ENCODE measurements around the gene SLC25A18. TPM values are rescaled to one million over a fixed set of nuclear protein-coding genes. Genes with fewer than 3 reads are reported as not detected.
A peak's percentile ranks its signal among the peaks of the same experiment; 100 is the strongest.

SLC25A18 gene
- total RNA-seq, 1 donor from 2014 or later: 2.2 TPM

- peaks cover 6% of the 10 kb centered on the region for H3K27me3 Mint-ChIP-seq (ENCODE audit: unreplicated experiment)
- H3K27ac Mint-ChIP-seq (ENCODE audit: unreplicated experiment): no peak overlapping the region
- no peak for DNase-seq (ENCODE audit: low spot score)
- no peaks in the 10 kb centered on the region for H3K9me3 Mint-ChIP-seq (ENCODE audit: unreplicated experiment)
- H3K4me1 Mint-ChIP-seq (ENCODE audit: unreplicated experiment): no peaks in the 10 kb centered on the region
- H3K4me3 Mint-ChIP-seq (ENCODE audit: unreplicated experiment): no peak overlapping the region
- peaks cover 27% of the 10 kb centered on the region for H3K36me3 Mint-ChIP-seq (ENCODE audit: low read depth, unreplicated experiment)
- TF ChIP-seq CTCF (IDR thresholded peaks at IDR 0.05; ENCODE audit: unreplicated experiment): no peak
Measured at GRCh38 chr22:17588606-17589005, 25.3 kb downstream of the SLC25A18 start.

GRCh38 chr22:17589810-17590375 is 26.6 kb downstream of the SLC25A18 start:
- Mint-ChIP-seq H3K27me3 (ENCODE audit: unreplicated experiment) (peaks cover 3% of the 10 kb centered on the region), H3K4me3 (ENCODE audit: unreplicated experiment) (no peak overlapping the region), H3K9me3 (ENCODE audit: unreplicated experiment) (no peaks in the 10 kb centered on the region), H3K27ac (ENCODE audit: unreplicated experiment) (no peak overlapping the region), H3K36me3 (ENCODE audit: low read depth, unreplicated experiment) (peaks cover 36% of the 10 kb centered on the region), H3K4me1 (ENCODE audit: unreplicated experiment) (no peaks in the 10 kb centered on the region)
- no peak for DNase-seq (ENCODE audit: low spot score)
- TF ChIP-seq CTCF (IDR thresholded peaks at IDR 0.05; ENCODE audit: unreplicated experiment): no peak

GRCh38 chr22:17590586-17590985 is 27.3 kb downstream of the SLC25A18 start:
- H3K4me3 Mint-ChIP-seq (ENCODE audit: unreplicated experiment): peak overlapping the region; percentile 67
- H3K27me3 Mint-ChIP-seq (ENCODE audit: unreplicated experiment): peaks cover 3% of the 10 kb centered on the region
- peaks cover 36% of the 10 kb centered on the region for H3K36me3 Mint-ChIP-seq (ENCODE audit: low read depth, unreplicated experiment)
- H3K9me3 Mint-ChIP-seq (ENCODE audit: unreplicated experiment): no peaks in the 10 kb centered on the region
- no peaks in the 10 kb centered on the region for H3K4me1 Mint-ChIP-seq (ENCODE audit: unreplicated experiment)
- no peak for TF ChIP-seq CTCF (IDR thresholded peaks at IDR 0.05; ENCODE audit: unreplicated experiment)
- no peak for DNase-seq (ENCODE audit: low spot score)
- H3K27ac Mint-ChIP-seq (ENCODE audit: unreplicated experiment): no peak overlapping the region

GRCh38 chr22:17592201-17592600 is 28.9 kb downstream of the SLC25A18 start:
- H3K4me3 Mint-ChIP-seq (ENCODE audit: unreplicated experiment): peak overlapping the region; percentile 33
- no peaks in the 10 kb centered on the region for H3K9me3 Mint-ChIP-seq (ENCODE audit: unreplicated experiment)
- no peak for TF ChIP-seq CTCF (IDR thresholded peaks at IDR 0.05; ENCODE audit: unreplicated experiment)
- DNase-seq (ENCODE audit: low spot score): no peak
- peaks cover 51% of the 10 kb centered on the region for H3K36me3 Mint-ChIP-seq (ENCODE audit: low read depth, unreplicated experiment)
- H3K4me1 Mint-ChIP-seq (ENCODE audit: unreplicated experiment): no peaks in the 10 kb centered on the region
- no peak overlapping the region for H3K27ac Mint-ChIP-seq (ENCODE audit: unreplicated experiment)
- H3K27me3 Mint-ChIP-seq (ENCODE audit: unreplicated experiment): peaks cover 3% of the 10 kb centered on the region

GRCh38 chr22:17596226-17596625 is 32.9 kb downstream of the SLC25A18 start:
- no peaks in the 10 kb centered on the region for H3K9me3 Mint-ChIP-seq (ENCODE audit: unreplicated experiment)
- peaks cover 61% of the 10 kb centered on the region for H3K36me3 Mint-ChIP-seq (ENCODE audit: low read depth, unreplicated experiment)
- TF ChIP-seq CTCF (IDR thresholded peaks at IDR 0.05; ENCODE audit: unreplicated experiment): no peak
- H3K27ac Mint-ChIP-seq (ENCODE audit: unreplicated experiment): no peak overlapping the region
- H3K27me3 Mint-ChIP-seq (ENCODE audit: unreplicated experiment): peaks cover 6% of the 10 kb centered on the region
- DNase-seq (ENCODE audit: low spot score): no peak
- no peaks in the 10 kb centered on the region for H3K4me1 Mint-ChIP-seq (ENCODE audit: unreplicated experiment)
- H3K4me3 Mint-ChIP-seq (ENCODE audit: unreplicated experiment): peak overlapping the region; percentile 37

All from endothelial cell (in vitro differentiated cells).